ENCODE results near the gene FOXE1. TPM values are rescaled to one million over a fixed set of nuclear protein-coding genes. Genes with fewer than 3 reads are reported as not detected.

Gene FOXE1
- total RNA-seq, 1 donor from 2014 or later: not detected

DNA sequence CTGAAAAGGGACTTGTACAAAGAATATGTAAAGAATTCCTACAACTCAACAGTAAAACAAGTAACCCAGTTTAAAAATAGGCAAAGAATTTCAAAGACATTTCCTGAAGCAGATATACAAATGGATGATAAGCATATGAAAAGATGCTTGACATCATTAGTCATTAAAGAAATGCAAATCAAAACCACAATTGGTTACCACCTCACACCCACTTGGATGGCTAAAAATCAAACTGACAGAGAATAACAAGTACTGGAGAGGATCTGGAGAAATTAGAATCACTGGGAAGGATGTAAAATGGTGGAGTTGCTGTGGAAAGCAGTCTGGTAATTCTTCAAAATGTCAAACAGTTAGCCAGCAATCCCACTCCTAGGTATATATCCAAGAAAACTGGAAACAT is 12.5 kb upstream of the FOXE1 start:
- H3K27ac Mint-ChIP-seq (ENCODE audit: unreplicated experiment): no peak overlapping the region

GRCh38 chr9:97842960-97843359 is 10.1 kb upstream of the FOXE1 start:
- Mint-ChIP-seq H3K27ac (ENCODE audit: unreplicated experiment) (no peak overlapping the region), H3K9me3 (ENCODE audit: unreplicated experiment) (no peaks in the 10 kb centered on the region), H3K4me3 (ENCODE audit: unreplicated experiment) (no peak overlapping the region), H3K27me3 (ENCODE audit: unreplicated experiment) (peaks cover 18% of the 10 kb centered on the region), H3K4me1 (ENCODE audit: unreplicated experiment) (peaks cover 3% of the 10 kb centered on the region), H3K36me3 (ENCODE audit: low read depth, unreplicated experiment) (peaks cover 4% of the 10 kb centered on the region)
- TF ChIP-seq, protein P1, sequence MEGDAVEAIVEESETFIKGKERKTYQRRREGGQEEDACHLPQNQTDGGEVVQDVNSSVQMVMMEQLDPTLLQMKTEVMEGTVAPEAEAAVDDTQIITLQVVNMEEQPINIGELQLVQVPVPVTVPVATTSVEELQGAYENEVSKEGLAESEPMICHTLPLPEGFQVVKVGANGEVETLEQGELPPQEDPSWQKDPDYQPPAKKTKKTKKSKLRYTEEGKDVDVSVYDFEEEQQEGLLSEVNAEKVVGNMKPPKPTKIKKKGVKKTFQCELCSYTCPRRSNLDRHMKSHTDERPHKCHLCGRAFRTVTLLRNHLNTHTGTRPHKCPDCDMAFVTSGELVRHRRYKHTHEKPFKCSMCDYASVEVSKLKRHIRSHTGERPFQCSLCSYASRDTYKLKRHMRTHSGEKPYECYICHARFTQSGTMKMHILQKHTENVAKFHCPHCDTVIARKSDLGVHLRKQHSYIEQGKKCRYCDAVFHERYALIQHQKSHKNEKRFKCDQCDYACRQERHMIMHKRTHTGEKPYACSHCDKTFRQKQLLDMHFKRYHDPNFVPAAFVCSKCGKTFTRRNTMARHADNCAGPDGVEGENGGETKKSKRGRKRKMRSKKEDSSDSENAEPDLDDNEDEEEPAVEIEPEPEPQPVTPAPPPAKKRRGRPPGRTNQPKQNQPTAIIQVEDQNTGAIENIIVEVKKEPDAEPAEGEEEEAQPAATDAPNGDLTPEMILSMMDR (IDR thresholded peaks at IDR 0.05; ENCODE audit: unreplicated experiment): no peak
- no peak for DNase-seq (ENCODE audit: low spot score)

More for the DNA sequence above, 12.5 kb upstream of the FOXE1 start:
- Mint-ChIP-seq H3K36me3 (ENCODE audit: low read depth, unreplicated experiment) (no peaks in the 10 kb centered on the region), H3K9me3 (ENCODE audit: unreplicated experiment) (no peaks in the 10 kb centered on the region), H3K4me3 (ENCODE audit: unreplicated experiment) (no peak overlapping the region), H3K27me3 (ENCODE audit: unreplicated experiment) (peaks cover 3% of the 10 kb centered on the region), H3K4me1 (ENCODE audit: unreplicated experiment) (no peaks in the 10 kb centered on the region)
- no peak for DNase-seq (ENCODE audit: low spot score)
- TF ChIP-seq, protein P1 (IDR thresholded peaks at IDR 0.05; ENCODE audit: unreplicated experiment): no peak

- Mint-ChIP-seq H3K4me3 (ENCODE audit: unreplicated experiment) (no peak overlapping the region), H3K27ac (ENCODE audit: unreplicated experiment) (no peak overlapping the region), H3K4me1 (ENCODE audit: unreplicated experiment) (peaks cover 3% of the 10 kb centered on the region), H3K27me3 (ENCODE audit: unreplicated experiment) (peaks cover 27% of the 10 kb centered on the region), H3K9me3 (ENCODE audit: unreplicated experiment) (no peaks in the 10 kb centered on the region), H3K36me3 (ENCODE audit: low read depth, unreplicated experiment) (peaks cover 4% of the 10 kb centered on the region)
- DNase-seq (ENCODE audit: low spot score): no peak
- TF ChIP-seq, protein P1 (IDR thresholded peaks at IDR 0.05; ENCODE audit: unreplicated experiment): no peak
Observed at GRCh38 chr9:97845130-97845529, 7.9 kb upstream of the FOXE1 start.

DNA sequence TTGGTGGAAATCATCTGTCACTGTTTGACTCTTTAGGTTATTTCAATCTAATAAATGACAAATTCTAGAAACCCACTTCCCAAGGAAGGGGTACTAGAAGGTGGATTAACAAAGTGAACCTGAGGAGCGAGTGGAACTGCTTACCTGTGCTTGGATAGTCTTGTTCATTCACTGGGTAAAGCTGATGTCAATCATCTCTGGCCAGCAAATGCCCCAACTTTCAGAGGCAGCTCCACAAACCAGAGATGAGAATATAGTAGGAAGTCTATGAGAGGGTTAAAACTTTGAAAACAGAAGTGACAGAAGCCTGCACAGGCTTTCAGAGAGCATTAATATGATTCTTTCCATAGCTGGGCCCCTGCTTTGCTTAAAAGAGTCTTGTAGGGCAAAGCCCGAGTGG is 7.3 kb upstream of the FOXE1 start:
- Mint-ChIP-seq H3K27ac (ENCODE audit: unreplicated experiment) (no peak overlapping the region), H3K9me3 (ENCODE audit: unreplicated experiment) (no peaks in the 10 kb centered on the region), H3K4me1 (ENCODE audit: unreplicated experiment) (peaks cover 3% of the 10 kb centered on the region), H3K4me3 (ENCODE audit: unreplicated experiment) (no peak overlapping the region), H3K27me3 (ENCODE audit: unreplicated experiment) (peaks cover 31% of the 10 kb centered on the region), H3K36me3 (ENCODE audit: low read depth, unreplicated experiment) (peaks cover 4% of the 10 kb centered on the region)
- no peak for DNase-seq (ENCODE audit: low spot score)
- TF ChIP-seq, protein P1 (IDR thresholded peaks at IDR 0.05; ENCODE audit: unreplicated experiment): no peak

- H3K27me3 Mint-ChIP-seq (ENCODE audit: unreplicated experiment): peaks cover 31% of the 10 kb centered on the region
- H3K9me3 Mint-ChIP-seq (ENCODE audit: unreplicated experiment): no peaks in the 10 kb centered on the region
- H3K4me1 Mint-ChIP-seq (ENCODE audit: unreplicated experiment): peaks cover 3% of the 10 kb centered on the region
- no peak overlapping the region for H3K4me3 Mint-ChIP-seq (ENCODE audit: unreplicated experiment)
- TF ChIP-seq, protein P1 (IDR thresholded peaks at IDR 0.05; ENCODE audit: unreplicated experiment): no peak
- no peak overlapping the region for H3K27ac Mint-ChIP-seq (ENCODE audit: unreplicated experiment)
- no peak for DNase-seq (ENCODE audit: low spot score)
- H3K36me3 Mint-ChIP-seq (ENCODE audit: low read depth, unreplicated experiment): peaks cover 4% of the 10 kb centered on the region
Observed at GRCh38 chr9:97846347-97846746, 6.7 kb upstream of the FOXE1 start.

Data from endothelial cell (in vitro differentiated cells).